Left lung (tissue), 10 donors: ENCODE results near the gene KCNN4. TPM values are rescaled to one million over a fixed set of nuclear protein-coding genes. Genes with fewer than 3 reads are reported as not detected.

Experiments used
- ATAC-seq: fragments of 200-7000 bp; cut with Tn5 transposase; one replicate; pipeline ENCODE4 v1.9.1; 2020; ENCODE audit warnings: moderate library complexity
- DNase-seq, 4 donors: peaks; one replicate each; pipeline ENCODE4 v3.0.0-alpha.2; 2013 to 2020
- H3K27ac ChIP-seq, 2 donors: fragments of 200-600 bp; sonication (generic) in 1 of 2; one replicate each; pipeline versions ENCODE4 v1.5.0 to v1.8.0; 2020 to 2021
- H3K27me3 ChIP-seq, 2 donors: fragments of 200-600 bp; sonication (generic) in 1 of 2; one replicate each; pipeline versions ENCODE4 v1.5.0 to v1.8.0; 2020 to 2021
- H3K36me3 ChIP-seq, 2 donors: fragments of 200-600 bp; sonication (generic) in 1 of 2; one replicate each; pipeline versions ENCODE4 v1.5.0 to v1.8.0; 2020 to 2021
- H3K4me1 ChIP-seq, 2 donors: fragments of 200-600 bp; one replicate each; pipeline ENCODE4 v1.8.0; 2021
- H3K4me3 ChIP-seq, 2 donors: fragments of 200-600 bp; sonication (generic) in 1 of 2; one replicate each; pipeline versions ENCODE4 v1.5.0 to v1.8.0; 2020 to 2021; ENCODE audit warnings: mild to moderate bottlenecking in 1 of 2
- H3K9me3 ChIP-seq, 2 donors: fragments of 200-600 bp; sonication (generic) in 1 of 2; one replicate each; pipeline versions ENCODE4 v1.5.0 to v1.8.0; 2020 to 2021
- intact Hi-C, 2 donors: fragments of 100-400 bp; cut with DNase I; formaldehyde crosslinking; loops; one replicate each; pipeline versions ENCODE4 v1.11.2 to v1.14.2; 2022
- polyA plus RNA-seq, 6 donors: library from polyadenylated mRNA; unstranded; fragments of 120-200 nt; gene quantifications; one replicate each; pipeline ENCODE4 v1.2.1, GENCODE V29; 2013; ENCODE audit not compliant: insufficient read length in 6 of 6
- total RNA-seq, 2 donors: library from RNA; stranded (reverse); fragmentation: NEBNext Ultra II Directional; extraction: Animal tissue kit (Norgen Biotek cat#: 25700); gene quantifications; one replicate each; pipeline ENCODE4 v1.2.1, GENCODE V29; 2021
- TF ChIP-seq, protein P1 (sequence below), 2 donors: fragments of 200-600 bp; sonication (generic) in 1 of 2; IDR thresholded peaks; one replicate each; pipeline versions ENCODE4 v1.5.0 to v1.8.0; 2021; ENCODE audit warnings: antibody characterized with exemption in 2 of 2
- donor health status: DM: no; HTN: yes; CAD: no.
- donor health status: DM: no; HTN: no; CAD: no.

Gene KCNN4
- total and polyA plus RNA-seq, 8 donors = 0.67 to 21.5 (median 2.5) TPM

DNA sequence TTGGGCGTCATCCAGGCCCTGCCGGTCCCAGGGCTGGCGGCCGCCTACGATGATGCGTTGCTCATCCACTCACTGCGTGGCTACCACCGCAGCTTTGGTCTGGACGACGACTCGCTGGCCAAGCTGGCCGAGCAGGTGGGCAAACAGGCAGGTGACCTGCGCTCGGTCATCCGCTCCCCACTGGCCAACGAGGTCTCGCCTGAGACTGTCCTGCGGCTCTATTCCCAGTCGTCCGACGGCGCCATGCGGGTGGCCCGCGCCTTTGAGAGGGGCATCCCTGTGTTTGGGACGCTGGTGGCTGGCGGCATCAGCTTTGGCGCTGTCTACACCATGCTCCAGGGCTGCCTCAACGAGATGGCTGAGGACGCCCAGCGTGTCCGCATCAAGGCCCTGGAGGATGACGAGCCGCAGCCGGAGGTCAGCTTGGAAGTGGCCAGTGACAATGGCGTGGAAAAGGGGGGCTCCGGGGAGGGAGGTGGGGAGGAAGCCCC lies 61.4 kb downstream of the KCNN4 start:
- DNase-seq (no peak), ATAC-seq (no peak)
- H3K36me3 ChIP-seq = no peaks in the 10 kb centered on the region
- no peak overlapping the region for H3K4me3 ChIP-seq
- TF ChIP-seq, protein P1, sequence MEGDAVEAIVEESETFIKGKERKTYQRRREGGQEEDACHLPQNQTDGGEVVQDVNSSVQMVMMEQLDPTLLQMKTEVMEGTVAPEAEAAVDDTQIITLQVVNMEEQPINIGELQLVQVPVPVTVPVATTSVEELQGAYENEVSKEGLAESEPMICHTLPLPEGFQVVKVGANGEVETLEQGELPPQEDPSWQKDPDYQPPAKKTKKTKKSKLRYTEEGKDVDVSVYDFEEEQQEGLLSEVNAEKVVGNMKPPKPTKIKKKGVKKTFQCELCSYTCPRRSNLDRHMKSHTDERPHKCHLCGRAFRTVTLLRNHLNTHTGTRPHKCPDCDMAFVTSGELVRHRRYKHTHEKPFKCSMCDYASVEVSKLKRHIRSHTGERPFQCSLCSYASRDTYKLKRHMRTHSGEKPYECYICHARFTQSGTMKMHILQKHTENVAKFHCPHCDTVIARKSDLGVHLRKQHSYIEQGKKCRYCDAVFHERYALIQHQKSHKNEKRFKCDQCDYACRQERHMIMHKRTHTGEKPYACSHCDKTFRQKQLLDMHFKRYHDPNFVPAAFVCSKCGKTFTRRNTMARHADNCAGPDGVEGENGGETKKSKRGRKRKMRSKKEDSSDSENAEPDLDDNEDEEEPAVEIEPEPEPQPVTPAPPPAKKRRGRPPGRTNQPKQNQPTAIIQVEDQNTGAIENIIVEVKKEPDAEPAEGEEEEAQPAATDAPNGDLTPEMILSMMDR (IDR thresholded peaks at IDR 0.05) = no peak
- no peaks in the 10 kb centered on the region for H3K4me1 ChIP-seq
- H3K27ac ChIP-seq = no peak overlapping the region
- H3K9me3 ChIP-seq = no peaks in the 10 kb centered on the region
- H3K27me3 ChIP-seq = no peaks in the 10 kb centered on the region
- intact Hi-C loops = no loop called here

- TF ChIP-seq, protein P1 (IDR thresholded peaks at IDR 0.05) = no peak
- Histone ChIP-seq H3K4me3 (no peak overlapping the region), H3K4me1 (no peaks in the 10 kb centered on the region), H3K27ac (no peak overlapping the region), H3K27me3 (no peaks in the 10 kb centered on the region), H3K9me3 (no peaks in the 10 kb centered on the region), H3K36me3 (no peaks in the 10 kb centered on the region)
- DNase-seq (no peak), ATAC-seq (no peak)
- intact Hi-C loops = no loop called here
Measured at GRCh38 chr19:43718627-43719377, 62.0 kb downstream of the KCNN4 start.

Other genes with a start within 250 kb of the KCNN4 start
- gene ZNF575, start 247.8 kb downstream of the KCNN4 start, total RNA-seq = 1 to 10 TPM; 2.1 to 2.5 TPM
- 1 to 10 TPM; 1.2 to 3.3 (median 2.2) TPM for gene ZNF575, start 247.8 kb downstream of the KCNN4 start, polyA plus RNA-seq
- 10 to 100 TPM; 25.2 to 30.6 TPM for gene XRCC1, start 205.4 kb downstream of the KCNN4 start, total RNA-seq
- 10 to 100 TPM; 52.8 to 70.0 (median 57.4) TPM for gene XRCC1, start 205.4 kb downstream of the KCNN4 start, polyA plus RNA-seq
- 1 to 10 TPM; 6.2 to 7.1 TPM for gene PINLYP, start 205.2 kb downstream of the KCNN4 start, total RNA-seq
- 10 to 100 TPM; 15.4 to 21.2 (median 18.2) TPM for gene PINLYP, start 205.2 kb downstream of the KCNN4 start, polyA plus RNA-seq
- 10 to 100 TPM; 22.0 to 27.6 TPM for gene IRGQ, start 184.8 kb downstream of the KCNN4 start, total RNA-seq
- gene IRGQ, start 184.8 kb downstream of the KCNN4 start, polyA plus RNA-seq = 10 to 100 TPM; 15.1 to 18.5 (median 17.1) TPM
- 10 to 100 TPM; 11.5 to 14.4 TPM for gene ZNF576, start 184.4 kb downstream of the KCNN4 start, total RNA-seq
- gene ZNF576, start 184.4 kb downstream of the KCNN4 start, polyA plus RNA-seq = 10 to 100 TPM in 5 of 6 donors, 1 to 10 TPM in 1; 9.3 to 12.3 (median 10.8) TPM
- gene SRRM5, start 168.9 kb downstream of the KCNN4 start, total RNA-seq = under 1 TPM; 0.10 to 0.32 TPM
- 1 to 10 TPM; 1.1 to 2.5 (median 2.2) TPM for gene SRRM5, start 168.9 kb downstream of the KCNN4 start, polyA plus RNA-seq
- 10 to 100 TPM; 24.7 to 41.5 TPM for gene ZNF428, start 161.3 kb downstream of the KCNN4 start, total RNA-seq
- 10 to 100 TPM; 71.8 to 99.9 (median 88.1) TPM for gene ZNF428, start 161.3 kb downstream of the KCNN4 start, polyA plus RNA-seq
- gene CADM4, start 141.1 kb downstream of the KCNN4 start, total RNA-seq = 10 to 100 TPM in 1 of 2 donors, 1 to 10 TPM in 1; 4.7 to 12.1 TPM
- gene CADM4, start 141.1 kb downstream of the KCNN4 start, polyA plus RNA-seq = 10 to 100 TPM; 17.2 to 24.0 (median 21.2) TPM
- 100 to 1,000 TPM in 1 of 2 donors, 10 to 100 TPM in 1; 76.5 to 119 TPM for gene PLAUR, start 110.8 kb downstream of the KCNN4 start, total RNA-seq
- gene PLAUR, start 110.8 kb downstream of the KCNN4 start, polyA plus RNA-seq = 10 to 100 TPM; 13.7 to 22.0 (median 17.8) TPM
- not detected for gene IRGC, start 64.9 kb downstream of the KCNN4 start, total RNA-seq
- not detected for gene IRGC, start 64.9 kb downstream of the KCNN4 start, polyA plus RNA-seq
- 10 to 100 TPM; 40.9 to 49.6 TPM for gene SMG9, start 26.0 kb downstream of the KCNN4 start, total RNA-seq
- 10 to 100 TPM; 48.5 to 66.2 (median 55.7) TPM for gene SMG9, start 26.0 kb downstream of the KCNN4 start, polyA plus RNA-seq
- gene LYPD5, start 21.5 kb upstream of the KCNN4 start, total RNA-seq = 1 to 10 TPM; 2.2 to 6.3 TPM
- under 1 TPM; 0.20 to 0.80 (median 0.46) TPM for gene LYPD5, start 21.5 kb upstream of the KCNN4 start, polyA plus RNA-seq
- gene ZNF283, start 46.3 kb upstream of the KCNN4 start, total RNA-seq = 10 to 100 TPM in 1 of 2 donors, 1 to 10 TPM in 1; 8.1 to 10.4 TPM
- 10 to 100 TPM; 19.2 to 26.8 (median 22.6) TPM for gene ZNF283, start 46.3 kb upstream of the KCNN4 start, polyA plus RNA-seq
- 1 to 10 TPM; 2.1 to 6.1 TPM for gene ZNF404, start 103.0 kb upstream of the KCNN4 start, total RNA-seq
- gene ZNF404, start 103.0 kb upstream of the KCNN4 start, polyA plus RNA-seq = 10 to 100 TPM; 16.0 to 22.6 (median 21.1) TPM
- 10 to 100 TPM; 12.9 to 13.4 TPM for gene ZNF45, start 154.3 kb upstream of the KCNN4 start, total RNA-seq
- gene ZNF45, start 154.3 kb upstream of the KCNN4 start, polyA plus RNA-seq = 10 to 100 TPM; 30.1 to 33.4 (median 32.1) TPM
- 1 to 10 TPM; 4.3 to 6.5 TPM for gene ZNF221, start 170.3 kb upstream of the KCNN4 start, total RNA-seq
- gene ZNF221, start 170.3 kb upstream of the KCNN4 start, polyA plus RNA-seq = 10 to 100 TPM in 1 of 6 donors, 1 to 10 TPM in 5; 6.4 to 11.9 (median 9.4) TPM
- gene ZNF155, start 203.2 kb upstream of the KCNN4 start, total RNA-seq = 1 to 10 TPM; 7.2 to 8.1 TPM
- 10 to 100 TPM; 16.3 to 20.6 (median 17.8) TPM for gene ZNF155, start 203.2 kb upstream of the KCNN4 start, polyA plus RNA-seq
- 1 to 10 TPM; 4.0 to 8.1 TPM for gene ZNF230, start 222.0 kb upstream of the KCNN4 start, total RNA-seq
- gene ZNF230, start 222.0 kb upstream of the KCNN4 start, polyA plus RNA-seq = 10 to 100 TPM in 1 of 6 donors, 1 to 10 TPM in 5; 7.9 to 10.7 (median 9.4) TPM
- gene ZNF222, start 244.4 kb upstream of the KCNN4 start, total RNA-seq = 1 to 10 TPM; 3.2 to 3.4 TPM
- 10 to 100 TPM in 5 of 6 donors, 1 to 10 TPM in 1; 9.6 to 13.4 (median 10.4) TPM for gene ZNF222, start 244.4 kb upstream of the KCNN4 start, polyA plus RNA-seq